NT2/D1 (cell line): Measurements from ENCODE around the gene CHCHD6.
"Not testable (repeated sequence)": the region's sequence is repeated elsewhere in the genome, so short reads cannot be mapped to it uniquely, and the experiment has no call there.

Source experiments
- DNase-seq: peaks from one replicate; pipeline ENCODE4 v3.0.0-alpha.2; 2011; ENCODE audit warnings: low read depth, low spot score
- H3K27me3 ChIP-seq: 2 replicates; pipeline ENCODE4 v1.6.0; 2011; ENCODE audit warnings: mild to moderate bottlenecking; ENCODE audit not compliant: insufficient read length, insufficient read depth
- H3K36me3 ChIP-seq: 2 replicates; pipeline ENCODE4 v1.6.1; 2011; ENCODE audit warnings: mild to moderate bottlenecking, low read length, mixed read lengths; ENCODE audit not compliant: insufficient read depth, insufficient read length
- H3K4me1 ChIP-seq: 2 replicates; pipeline ENCODE4 v1.5.1; 2011; ENCODE audit not compliant: insufficient read depth, insufficient read length
- H3K4me3 ChIP-seq: 2 replicates; pipeline ENCODE4 v1.5.1; 2011; ENCODE audit warnings: low read depth; ENCODE audit not compliant: insufficient read length
- H3K9ac ChIP-seq: 2 replicates; pipeline ENCODE4 v1.6.0; 2011; ENCODE audit warnings: low read depth; ENCODE audit not compliant: insufficient read length
- H3K9me3 ChIP-seq: 2 replicates; pipeline ENCODE4 v1.5.1; 2011; ENCODE audit warnings: mild to moderate bottlenecking, low read length; ENCODE audit not compliant: insufficient read depth
- SUZ12 ChIP-seq: IDR thresholded peaks from 2 replicates; pipeline ENCODE4 v1.6.1; 2011; ENCODE audit not compliant: insufficient read length, insufficient read depth; ENCODE audit errors: extremely low read depth
- YY1 ChIP-seq: IDR thresholded peaks from 2 replicates; pipeline ENCODE4 v1.6.1; 2011; ENCODE audit not compliant: insufficient read length, insufficient read depth
- ZNF274 ChIP-seq: IDR thresholded peaks from 2 replicates; pipeline ENCODE4 v1.6.1; 2011; ENCODE audit warnings: mild to moderate bottlenecking, low read depth, low read length

The CHCHD6 gene

GRCh38 chr3:126781889-126782491 lies 78.0 kb downstream of the CHCHD6 start:
- H3K4me3 ChIP-seq: no peak overlapping the region
- TF ChIP-seq YY1 (no peak), SUZ12 (no peak), ZNF274 (no peak)
- H3K36me3 ChIP-seq: peaks cover 4% of the 10 kb centered on the region
- DNase-seq: no peak
- no peaks in the 10 kb centered on the region for H3K4me1 ChIP-seq
- H3K9me3 ChIP-seq: peaks cover 12% of the 10 kb centered on the region
- no peak overlapping the region for H3K9ac ChIP-seq
- H3K27me3 ChIP-seq: no peaks in the 10 kb centered on the region

GRCh38 chr3:126782536-126782935 lies 78.5 kb downstream of the CHCHD6 start:
- Histone ChIP-seq H3K9ac (no peak overlapping the region), H3K36me3 (peaks cover 4% of the 10 kb centered on the region), H3K9me3 (peaks cover 12% of the 10 kb centered on the region), H3K4me1 (no peaks in the 10 kb centered on the region), H3K27me3 (no peaks in the 10 kb centered on the region), H3K4me3 (no peak overlapping the region)
- DNase-seq: no peak
- TF ChIP-seq SUZ12 (no peak), ZNF274 (no peak), YY1 (no peak)

DNA sequence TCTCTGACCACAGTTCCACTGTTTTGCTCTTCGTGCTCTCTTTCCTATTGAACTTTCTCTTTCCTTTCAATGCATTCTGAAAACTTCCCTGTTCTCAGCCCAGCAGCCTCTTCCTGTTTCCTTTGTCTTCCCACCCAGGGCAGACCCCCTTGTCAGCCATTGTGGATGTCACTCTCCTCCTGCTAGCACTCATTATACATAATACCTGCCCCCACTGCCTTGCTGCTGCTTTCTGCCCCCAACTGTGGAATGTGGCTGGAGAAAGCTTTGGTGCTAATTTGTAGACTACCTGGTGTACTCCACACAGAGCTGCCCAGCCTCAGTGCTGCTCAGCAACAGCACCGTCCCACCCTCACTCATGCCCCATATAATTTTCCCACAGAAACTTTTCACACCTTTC lies 80.2 kb downstream of the CHCHD6 start:
- no peak overlapping the region for H3K9ac ChIP-seq
- H3K27me3 ChIP-seq: no peaks in the 10 kb centered on the region
- TF ChIP-seq YY1 (no peak), ZNF274 (no peak), SUZ12 (no peak)
- no peak overlapping the region for H3K4me3 ChIP-seq
- peaks cover 4% of the 10 kb centered on the region for H3K36me3 ChIP-seq
- DNase-seq: peak; percentile 42
- H3K4me1 ChIP-seq: no peaks in the 10 kb centered on the region
- peaks cover 12% of the 10 kb centered on the region for H3K9me3 ChIP-seq

DNA sequence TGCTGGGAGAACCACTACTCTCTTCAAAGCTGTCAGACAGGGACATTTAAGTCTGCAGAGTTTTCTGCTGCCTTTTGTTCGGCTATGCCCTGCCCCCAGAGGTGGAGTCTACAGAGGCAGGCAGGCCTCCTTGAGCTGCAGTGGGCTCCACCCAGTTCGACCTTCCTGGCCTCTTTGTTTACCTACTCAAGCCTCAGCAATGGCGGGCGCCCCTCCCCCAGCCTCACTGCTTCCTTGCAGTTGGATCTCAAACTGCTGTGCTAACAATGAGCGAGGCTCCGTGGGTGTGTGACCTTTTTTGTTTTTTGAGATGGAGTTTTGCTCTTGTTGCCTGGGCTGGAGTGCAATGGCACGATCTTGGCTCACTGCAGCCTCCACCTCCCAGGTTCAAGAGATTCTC lies 87.3 kb downstream of the CHCHD6 start:
- not testable (repeated sequence) for H3K4me1 ChIP-seq, H3K4me3 ChIP-seq, H3K36me3 ChIP-seq, H3K27me3 ChIP-seq, H3K9ac ChIP-seq
- H3K9me3 ChIP-seq: peaks cover 14% of the 10 kb centered on the region; the same call in 1 of the 2 replicates
- peak; percentile 19 for TF ChIP-seq YY1
- DNase-seq: peak; percentile 55

- Histone ChIP-seq H3K4me3 (no peak overlapping the region), H3K9me3 (peaks cover 14% of the 10 kb centered on the region; the same call in 1 of the 2 replicates), H3K36me3 (no peaks in the 10 kb centered on the region), H3K9ac (no peak overlapping the region), H3K27me3 (no peaks in the 10 kb centered on the region), H3K4me1 (peaks cover 3% of the 10 kb centered on the region)
- DNase-seq: no peak
- TF ChIP-seq ZNF274: no peak
- TF ChIP-seq YY1: no peak
- no peak for TF ChIP-seq SUZ12
Observed at GRCh38 chr3:126792998-126793397, 89.0 kb downstream of the CHCHD6 start.

GRCh38 chr3:126797563-126797962 lies 93.5 kb downstream of the CHCHD6 start:
- no peaks in the 10 kb centered on the region for H3K36me3 ChIP-seq
- no peak for TF ChIP-seq ZNF274
- TF ChIP-seq YY1: no peak
- no peak for TF ChIP-seq SUZ12
- DNase-seq: no peak
- H3K9me3 ChIP-seq: peaks cover 36% of the 10 kb centered on the region
- peaks cover 3% of the 10 kb centered on the region for H3K4me1 ChIP-seq
- no peaks in the 10 kb centered on the region for H3K27me3 ChIP-seq
- H3K4me3 ChIP-seq: no peak overlapping the region
- H3K9ac ChIP-seq: no peak overlapping the region

DNA sequence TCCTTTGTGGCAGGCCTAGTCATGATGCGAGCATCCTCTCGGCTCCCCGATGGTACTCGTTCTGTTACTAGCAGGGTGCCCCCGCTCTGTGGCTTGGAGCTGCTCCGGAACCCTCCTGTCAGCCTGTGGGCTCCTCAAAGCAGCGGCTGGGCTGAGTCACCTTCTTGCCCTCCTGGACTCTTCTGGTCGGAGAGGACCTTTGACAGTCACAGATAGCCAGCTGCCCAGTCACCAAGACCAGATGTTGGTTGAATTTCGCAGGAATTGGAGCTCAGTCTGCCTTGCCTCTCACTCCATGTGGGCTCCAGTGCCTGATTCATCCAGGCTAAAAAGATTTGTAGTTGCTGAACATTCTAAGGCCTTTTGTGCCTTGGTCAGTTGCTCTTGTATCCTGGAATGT lies 94.5 kb downstream of the CHCHD6 start:
- H3K27me3 ChIP-seq: no peaks in the 10 kb centered on the region
- H3K4me3 ChIP-seq: no peak overlapping the region
- TF ChIP-seq YY1 (no peak), ZNF274 (no peak), SUZ12 (no peak)
- peaks cover 28% of the 10 kb centered on the region for H3K9me3 ChIP-seq
- H3K4me1 ChIP-seq: peaks cover 3% of the 10 kb centered on the region
- H3K36me3 ChIP-seq: no peaks in the 10 kb centered on the region
- H3K9ac ChIP-seq: no peak overlapping the region
- DNase-seq: no peak
